GM23248 (cell line): Measurements from ENCODE around the gene DGKH. TPM values are rescaled to one million over a fixed set of nuclear protein-coding genes. Genes with fewer than 3 reads are reported as not detected.

Experiments used
- DNase-seq: peaks from one replicate; pipeline ENCODE4 v3.0.0-alpha.2; 2015
- H2AFZ ChIP-seq: fragments of 200-600 bp; sonication (generic); 2 replicates; pipeline ENCODE4 v1.6.1; 2016; ENCODE audit warnings: antibody characterized with exemption
- H3F3A ChIP-seq: fragments of 200-600 bp; sonication (generic); 2 replicates; pipeline ENCODE4 v1.6.1; 2016; ENCODE audit warnings: mild to moderate bottlenecking, antibody characterized with exemption, mixed run types; ENCODE audit not compliant: insufficient read depth
- H3K27ac ChIP-seq: fragments of 200-600 bp; sonication (generic); 2 replicates; pipeline ENCODE4 v1.5.1; 2016; ENCODE audit warnings: mild to moderate bottlenecking
- H3K27me3 ChIP-seq: fragments of 200-600 bp; sonication (generic); replicated peaks from 2 replicates; pipeline ENCODE4 v1.6.1; 2016; ENCODE audit warnings: mild to moderate bottlenecking; ENCODE audit not compliant: insufficient read depth
- H3K36me3 ChIP-seq: fragments of 200-600 bp; sonication (generic); 2 replicates; pipeline ENCODE4 v1.6.1; 2016; ENCODE audit warnings: low read depth, mild to moderate bottlenecking
- H3K4me1 ChIP-seq: fragments of 200-600 bp; sonication (generic); 2 replicates; pipeline ENCODE4 v1.6.1; 2016; ENCODE audit warnings: mild to moderate bottlenecking; ENCODE audit not compliant: insufficient read depth
- H3K4me2 ChIP-seq: fragments of 200-600 bp; sonication (generic); one replicate; pipeline ENCODE4 v1.6.1; 2016; ENCODE audit warnings: mild to moderate bottlenecking; ENCODE audit not compliant: unreplicated experiment
- H3K4me3 ChIP-seq: fragments of 200-600 bp; sonication (generic); 2 replicates; pipeline ENCODE4 v1.5.1; 2016; ENCODE audit warnings: mild to moderate bottlenecking
- H3K79me2 ChIP-seq: fragments of 200-600 bp; sonication (generic); 2 replicates; pipeline ENCODE4 v1.6.1; 2016; ENCODE audit warnings: mild to moderate bottlenecking; ENCODE audit not compliant: insufficient read depth
- H3K9ac ChIP-seq: fragments of 200-600 bp; sonication (generic); 2 replicates; pipeline ENCODE4 v1.6.1; 2016; ENCODE audit warnings: mild to moderate bottlenecking
- H3K9me2 ChIP-seq: fragments of 200-600 bp; sonication (generic); 2 replicates; pipeline ENCODE4 v1.6.1; 2016; ENCODE audit warnings: mixed run types, mild to moderate bottlenecking, moderate library complexity; ENCODE audit not compliant: insufficient read depth
- H3K9me3 ChIP-seq: fragments of 200-600 bp; sonication (generic); one replicate; pipeline ENCODE4 v1.6.1; 2017; ENCODE audit warnings: low read depth
- H4K20me1 ChIP-seq: fragments of 200-600 bp; sonication (generic); 2 replicates; pipeline ENCODE4 v1.6.0; 2016; ENCODE audit not compliant: insufficient read depth
- EZH2 ChIP-seq: fragments of 200-600 bp; sonication (generic); IDR thresholded peaks from 2 replicates; pipeline ENCODE4 v1.6.1; 2018; ENCODE audit warnings: antibody characterized with exemption, mild to moderate bottlenecking; ENCODE audit not compliant: insufficient read depth, poor library complexity, severe bottlenecking
- EZH2phosphoT487 ChIP-seq: fragments of 200-600 bp; sonication (generic); IDR thresholded peaks from 2 replicates; pipeline ENCODE4 v1.6.1; 2018; ENCODE audit warnings: antibody characterized with exemption, moderate library complexity, mild to moderate bottlenecking, low read depth; ENCODE audit not compliant: insufficient read depth
- WGBS, 2 experiments: methylation state at CpG; one replicate each; pipeline ENCODE4 v1.1.6; 2015 to 2017; ENCODE audit warnings: low lambda C conversion rate in 2 of 2, low coverage in 1 of 2; ENCODE audit errors: missing lambda C conversion rate in 2 of 2; 5-methylcytosine and 5-hydroxymethylcytosine counted together
- in situ Hi-C: fragments of 300-500 bp; cut with MboI; formaldehyde crosslinking; loops from 2 replicates; pipeline ENCODE4 v1.15.0; 2020
- polyA plus RNA-seq: library from polyadenylated mRNA; unstranded; fragments of >200 nt; fragmentation: Nextera tagmentation; extraction: Ambion mirVana; gene quantifications from 2 replicates; pipeline ENCODE4 v1.2.1, GENCODE V29; 2016
- total RNA-seq: library from RNA; depleted of rRNA; stranded (reverse); fragments of >200 nt; shearing (Covaris generic); gene quantifications from 2 replicates; pipeline ENCODE4 v1.2.3, GENCODE V29; 2014

Gene DGKH
- total and polyA plus RNA-seq, 2 experiments from 2014 or later = 1.4 to 7.1 TPM

GRCh38 chr13:42228527-42228926 lies 180.1 kb downstream of the DGKH start:
- no peaks in the 10 kb centered on the region for H3K9me3 ChIP-seq
- no peak overlapping the region for H3K4me3 ChIP-seq
- H3K9ac ChIP-seq = no peak overlapping the region
- in situ Hi-C loops = no loop called here
- H2AFZ ChIP-seq = no peak overlapping the region
- peaks cover 20% of the 10 kb centered on the region for H3K36me3 ChIP-seq
- no peak overlapping the region for H3K27ac ChIP-seq
- TF ChIP-seq EZH2 = no peak
- TF ChIP-seq EZH2phosphoT487 = no peak
- no peak for DNase-seq
- H3K4me1 ChIP-seq = no peaks in the 10 kb centered on the region
- H4K20me1 ChIP-seq = no peaks in the 10 kb centered on the region
- no peaks in the 10 kb centered on the region for H3K79me2 ChIP-seq
- no peaks in the 10 kb centered on the region for H3F3A ChIP-seq
- no peaks in the 10 kb centered on the region for H3K9me2 ChIP-seq
- WGBS, 2 experiments = 97 to 100% methylated on average over 1 of the region's 1 CpG
- H3K27me3 ChIP-seq = no peaks in the 10 kb centered on the region
- no peak overlapping the region for H3K4me2 ChIP-seq

GRCh38 chr13:42229287-42229686 lies 180.8 kb downstream of the DGKH start:
- Histone ChIP-seq H3K4me3 (no peak overlapping the region), H3F3A (no peaks in the 10 kb centered on the region), H2AFZ (no peak overlapping the region), H3K9me2 (no peaks in the 10 kb centered on the region), H3K9ac (no peak overlapping the region), H4K20me1 (no peaks in the 10 kb centered on the region), H3K36me3 (peaks cover 20% of the 10 kb centered on the region), H3K4me2 (no peak overlapping the region), H3K9me3 (no peaks in the 10 kb centered on the region), H3K4me1 (no peaks in the 10 kb centered on the region), H3K79me2 (no peaks in the 10 kb centered on the region), H3K27ac (no peak overlapping the region), H3K27me3 (no peaks in the 10 kb centered on the region)
- DNase-seq = no peak
- WGBS, 2 experiments = 98 to 99% methylated on average over 3 of the region's 3 CpGs
- TF ChIP-seq EZH2phosphoT487 = no peak
- TF ChIP-seq EZH2 = no peak
- in situ Hi-C loops = no loop called here

DNA sequence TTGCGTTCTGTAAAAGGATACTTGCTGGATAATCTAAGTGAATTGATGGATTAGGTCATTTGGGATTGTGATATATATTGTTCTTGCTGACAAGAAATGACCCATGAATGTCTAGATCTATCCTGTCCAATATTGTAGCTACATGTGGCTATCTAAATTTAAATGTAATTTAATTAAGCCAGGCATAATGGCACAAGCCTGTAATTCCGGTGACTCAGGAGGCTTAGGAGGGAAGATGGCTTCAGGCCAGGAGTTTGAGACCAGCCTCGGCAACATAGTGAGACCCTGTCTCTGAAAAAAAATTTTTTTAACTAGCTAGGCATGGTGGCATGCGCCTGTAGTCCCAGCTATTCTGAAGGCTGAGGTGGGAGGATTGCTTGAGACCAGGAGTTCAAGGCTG lies 184.2 kb downstream of the DGKH start:
- Histone ChIP-seq H2AFZ (no peak overlapping the region), H3F3A (no peaks in the 10 kb centered on the region), H3K9ac (no peak overlapping the region), H3K9me2 (no peaks in the 10 kb centered on the region), H3K27ac (no peak overlapping the region), H3K4me1 (no peaks in the 10 kb centered on the region), H3K4me2 (no peak overlapping the region), H3K79me2 (no peaks in the 10 kb centered on the region), H3K9me3 (no peaks in the 10 kb centered on the region), H3K36me3 (peaks cover 11% of the 10 kb centered on the region), H3K27me3 (no peaks in the 10 kb centered on the region), H4K20me1 (no peaks in the 10 kb centered on the region), H3K4me3 (no peak overlapping the region)
- 96 to 97% methylated on average over 4 of the region's 4 CpGs for WGBS, 2 experiments
- in situ Hi-C loops = no loop called here
- no peak for TF ChIP-seq EZH2
- TF ChIP-seq EZH2phosphoT487 = no peak
- DNase-seq = no peak

DNA sequence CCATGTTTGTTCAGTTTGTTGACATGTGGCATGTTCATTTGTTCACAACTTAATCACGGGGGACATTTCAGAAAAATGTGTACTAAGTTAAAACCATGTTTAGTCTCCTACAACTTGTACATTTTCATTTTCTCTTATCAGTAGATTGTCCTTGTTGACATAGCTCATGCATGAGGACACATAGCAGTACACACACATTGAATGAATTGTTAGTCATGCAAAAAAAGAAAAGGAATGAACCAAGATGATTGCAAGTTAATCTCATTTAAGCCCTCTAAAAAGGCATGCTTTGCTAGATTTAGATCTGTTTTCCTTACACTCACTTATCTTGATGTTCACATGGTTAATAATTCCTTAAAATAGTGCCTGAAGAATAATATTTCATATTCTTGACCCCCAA lies 185.3 kb downstream of the DGKH start:
- Histone ChIP-seq H3K27me3 (no peaks in the 10 kb centered on the region), H3F3A (no peaks in the 10 kb centered on the region), H3K4me2 (no peak overlapping the region), H4K20me1 (no peaks in the 10 kb centered on the region), H3K4me1 (no peaks in the 10 kb centered on the region), H3K4me3 (no peak overlapping the region), H3K9ac (no peak overlapping the region), H2AFZ (no peak overlapping the region), H3K27ac (no peak overlapping the region), H3K36me3 (peaks cover 11% of the 10 kb centered on the region), H3K9me2 (no peaks in the 10 kb centered on the region), H3K79me2 (no peaks in the 10 kb centered on the region), H3K9me3 (no peaks in the 10 kb centered on the region)
- in situ Hi-C loops = no loop called here
- no peak for DNase-seq
- 4 to 14% methylated on average over 1 of the region's 1 CpG for WGBS, 2 experiments
- TF ChIP-seq EZH2phosphoT487 = no peak
- TF ChIP-seq EZH2 = no peak

GRCh38 chr13:42239161-42239560 lies 190.7 kb downstream of the DGKH start:
- Histone ChIP-seq H3K9me2 (no peaks in the 10 kb centered on the region), H3K36me3 (no peaks in the 10 kb centered on the region), H2AFZ (no peak overlapping the region), H3K9me3 (no peaks in the 10 kb centered on the region), H3K4me1 (peaks cover 8% of the 10 kb centered on the region; the same call in 1 of the 2 replicates), H3K4me3 (no peak overlapping the region), H3K79me2 (no peaks in the 10 kb centered on the region), H4K20me1 (no peaks in the 10 kb centered on the region), H3K4me2 (no peak overlapping the region), H3K27me3 (no peaks in the 10 kb centered on the region), H3K27ac (no peak overlapping the region), H3K9ac (no peak overlapping the region), H3F3A (no peaks in the 10 kb centered on the region)
- in situ Hi-C loops = no loop called here
- no peak for TF ChIP-seq EZH2
- no peak for TF ChIP-seq EZH2phosphoT487
- 91 to 97% methylated on average over 1 of the region's 1 CpG for WGBS, 2 experiments
- peak; percentile 10 for DNase-seq
